HCT116 (cell line): Measurements from ENCODE around the gene USH1C. TPM values are rescaled to one million over a fixed set of nuclear protein-coding genes. Genes with fewer than 3 reads are reported as not detected.

Source experiments
- ATAC-seq: fragments of 200-7000 bp; cut with Tn5 transposase; 2 replicates; pipeline ENCODE4 v1.9.1; 2020; ENCODE audit warnings: mild to moderate bottlenecking, moderate library complexity
- BruUV-seq: library from RNA; stranded (reverse); fragments of 400-500 nt; replicated peaks from 2 replicates; lab custom pipeline; 2021; lab: Mats Ljungman, UMichigan
- CTCF ChIA-PET: fragments of 300-600 bp; sonication (Branson Sonifier 250); formaldehyde crosslinking; loops from one replicate; lab custom pipeline; 2021; ENCODE audit warnings: antibody characterized with exemption; lab: Charles Lee
- POLR2A ChIA-PET: fragments of 300-600, 350-600 bp; sonication (Branson Sonifier 250); formaldehyde crosslinking; loops from one replicate; lab custom pipeline; 2021; ENCODE audit warnings: antibody characterized with exemption; lab: Charles Lee
- RAD21 ChIA-PET, 2 experiments: fragments of 300-600 bp; sonication (Branson Sonifier 250); formaldehyde crosslinking; loops; one replicate each; lab custom pipeline; 2023; ENCODE audit warnings: low total read pairs in 2 of 2; ENCODE audit not compliant: uncharacterized antibody in 2 of 2, unreplicated experiment in 2 of 2, low non-redundant PET in 1 of 2; lab: Charles Lee
- DNase-seq: peaks from one replicate; pipeline ENCODE4 v3.0.0-alpha.2; 2010; ENCODE audit warnings: low read depth, low spot score
- H2AFZ ChIP-seq: fragments of 200-600 bp; shearing (Covaris generic), sonication (generic); 2 replicates; pipeline ENCODE4 v1.6.1; 2017; ENCODE audit warnings: low read depth, mixed run types, mixed read lengths, antibody characterized with exemption, low read length; ENCODE audit not compliant: poor library complexity, severe bottlenecking
- H3K27ac ChIP-seq: 2 replicates; pipeline ENCODE4 v1.5.1; 2012; ENCODE audit warnings: low read depth, low read length
- H3K27me3 ChIP-seq: fragments of 200-600 bp; sonication (generic); 2 replicates; pipeline ENCODE4 v1.6.1; 2016; ENCODE audit warnings: mixed run types, low read length, mixed read lengths; ENCODE audit not compliant: insufficient read depth
- H3K36me3 ChIP-seq, 2 experiments: fragments of 200-500 bp in 1 of 2; fragments of 200-600 bp in 1 of 2; sonication (Bioruptor generic) in 1 of 2; sonication (generic) in 1 of 2; 2 replicates each; pipeline versions ENCODE4 v1.5.1 to v1.6.1; 2014 to 2016; ENCODE audit warnings: low read length in 2 of 2, inconsistent platforms in 1 of 2, mixed read lengths in 1 of 2, mixed run types in 1 of 2; ENCODE audit not compliant: insufficient read depth in 2 of 2, control insufficient read depth in 1 of 2
- H3K4me1 ChIP-seq, 2 experiments: fragments of 200-600 bp in 1 of 2; sonication (generic) in 1 of 2; 2 replicates each; pipeline versions ENCODE4 v1.5.1 to v1.6.1; 2012 to 2017; ENCODE audit warnings: low read length in 2 of 2, inconsistent platforms in 1 of 2, mild to moderate bottlenecking in 1 of 2, mixed read lengths in 1 of 2, mixed run types in 1 of 2, moderate library complexity in 1 of 2; ENCODE audit not compliant: insufficient read depth in 2 of 2, control insufficient read depth in 1 of 2
- H3K4me2 ChIP-seq: fragments of 200-600 bp; sonication (generic); 2 replicates; pipeline ENCODE4 v1.6.1; 2017; ENCODE audit warnings: mixed run types, low read length, mixed read lengths
- H3K4me3 ChIP-seq, 2 experiments: fragments of 200-600 bp in 1 of 2; sonication (generic) in 1 of 2; replicated peaks in 1 of 2; 2 replicates each; pipeline ENCODE4 v1.5.1; 2011 to 2016; ENCODE audit warnings: low read length in 2 of 2, control low read depth in 1 of 2, low read depth in 1 of 2, mild to moderate bottlenecking in 1 of 2, mixed read lengths in 1 of 2, mixed run types in 1 of 2
- H3K79me2 ChIP-seq: fragments of 200-600 bp; sonication (generic); 2 replicates; pipeline ENCODE4 v1.6.1; 2017; ENCODE audit warnings: mild to moderate bottlenecking, mixed run types, low read length, moderate library complexity, mixed read lengths; ENCODE audit not compliant: insufficient read depth
- H3K9ac ChIP-seq: fragments of 200-600 bp; sonication (generic); 2 replicates; pipeline ENCODE4 v1.6.1; 2016; ENCODE audit warnings: low read length, mixed read lengths
- H3K9me2 ChIP-seq: fragments of 200-600 bp; sonication (generic), shearing (Covaris generic); 2 replicates; pipeline ENCODE4 v1.6.1; 2017; ENCODE audit warnings: mixed run types, mild to moderate bottlenecking, moderate library complexity; ENCODE audit not compliant: insufficient read depth
- H3K9me3 ChIP-seq, 2 experiments: fragments of 200-500 bp in 1 of 2; fragments of 200-600 bp in 1 of 2; sonication (Bioruptor generic) in 1 of 2; sonication (generic) in 1 of 2; 2 replicates each; pipeline ENCODE4 v1.6.1; 2014 to 2017; ENCODE audit warnings: low read length in 2 of 2, mixed read lengths in 2 of 2, inconsistent platforms in 1 of 2, low read depth in 1 of 2, mild to moderate bottlenecking in 1 of 2, mixed run types in 1 of 2, moderate library complexity in 1 of 2; ENCODE audit not compliant: control insufficient read depth in 1 of 2, insufficient read depth in 1 of 2
- H4K20me1 ChIP-seq: fragments of 200-600 bp; sonication (generic), shearing (Covaris generic); 2 replicates; pipeline ENCODE4 v1.6.1; 2017; ENCODE audit warnings: mixed run types, mild to moderate bottlenecking, moderate library complexity; ENCODE audit not compliant: insufficient read depth
- CBX3 ChIP-seq: IDR thresholded peaks from 2 replicates; pipeline ENCODE4 v1.6.1; 2012; ENCODE audit warnings: low read depth
- CEBPB ChIP-seq: IDR thresholded peaks from 2 replicates; pipeline ENCODE4 v1.6.1; 2012; ENCODE audit warnings: low read depth
- CTCF ChIP-seq, 3 experiments: fragments of 200-600 bp in 1 of 3; sonication (generic) in 1 of 3; IDR thresholded peaks in 2 of 3; conservative IDR thresholded peaks in 1 of 3; 2 replicates each; pipeline ENCODE4 v1.5.1; 2012 to 2017; ENCODE audit warnings: low read depth in 2 of 3, low read length in 2 of 3, antibody characterized with exemption in 1 of 3, borderline replicate concordance in 1 of 3, control low read depth in 1 of 3, mild to moderate bottlenecking in 1 of 3, mixed read lengths in 1 of 3, mixed run types in 1 of 3, moderate library complexity in 1 of 3; ENCODE audit not compliant: insufficient read depth in 1 of 3
- EZH2 ChIP-seq: fragments of 200-600 bp; sonication (generic); IDR thresholded peaks from 2 replicates; pipeline ENCODE4 v1.6.1; 2017; ENCODE audit warnings: antibody characterized with exemption, mixed run types
- EZH2phosphoT487 ChIP-seq: fragments of 200-600 bp; IDR thresholded peaks from 2 replicates; pipeline ENCODE4 v1.6.1; 2018; ENCODE audit warnings: antibody characterized with exemption, borderline replicate concordance
- JUND ChIP-seq: IDR thresholded peaks from 2 replicates; pipeline ENCODE4 v1.6.1; 2012
- POLR2A ChIP-seq: IDR thresholded peaks from 2 replicates; pipeline ENCODE4 v1.7.0; 2011; ENCODE audit warnings: borderline replicate concordance; ENCODE audit not compliant: insufficient read depth, insufficient read length; ENCODE audit errors: extremely low read depth
- POLR2AphosphoS5 ChIP-seq: IDR thresholded peaks from 2 replicates; pipeline ENCODE4 v1.6.1; 2011; ENCODE audit warnings: mild to moderate bottlenecking, low read depth, low read length, moderate library complexity
- REST ChIP-seq: IDR thresholded peaks from 2 replicates; pipeline ENCODE4 v1.6.1; 2012; ENCODE audit warnings: low read depth
- SP1 ChIP-seq: IDR thresholded peaks from 2 replicates; pipeline ENCODE4 v1.6.1; 2012; ENCODE audit warnings: low read depth
- TCF7L2 ChIP-seq: IDR thresholded peaks from 2 replicates; pipeline ENCODE4 v1.7.0; 2011; ENCODE audit warnings: borderline replicate concordance, inconsistent platforms; ENCODE audit not compliant: insufficient read depth, insufficient read length; ENCODE audit errors: extremely low read depth
- ZBTB33 ChIP-seq: IDR thresholded peaks from 2 replicates; pipeline ENCODE4 v1.6.1; 2011; ENCODE audit warnings: mild to moderate bottlenecking, low read length, moderate library complexity; ENCODE audit not compliant: insufficient replicate concordance; ENCODE audit errors: extremely low read depth
- intact Hi-C: fragments of 100-400 bp; cut with micrococcal nuclease; formaldehyde crosslinking; loops from 2 replicates; pipeline ENCODE4 v1.10.0; 2022
- total RNA-seq: library from RNA; stranded (reverse); gene quantifications from one replicate; pipeline ENCODE4 v1.2.1, GENCODE V29; 2021; ENCODE audit not compliant: unreplicated experiment

USH1C gene
- total RNA-seq, 1 experiment from 2014 or later: 13.4 TPM

GRCh38 chr11:17581732-17582053, 37.5 kb upstream of the USH1C start:
- DNase-seq (no peak), ATAC-seq (no peak)
- Histone ChIP-seq H3K9me2 (no peaks in the 10 kb centered on the region), H3K4me1 (no peaks in the 10 kb centered on the region), H3K79me2 (no peaks in the 10 kb centered on the region), H4K20me1 (no peaks in the 10 kb centered on the region), H2AFZ (no peak overlapping the region), H3K36me3 (no peaks in the 10 kb centered on the region), H3K9me3 (no peaks in the 10 kb centered on the region), H3K27me3 (no peaks in the 10 kb centered on the region), H3K27ac (no peak overlapping the region), H3K4me2 (no peak overlapping the region), H3K9ac (no peak overlapping the region), H3K4me3 (no peak overlapping the region)
- ChIA-PET POLR2A (no interaction called here), CTCF (no interaction called here), RAD21 (no interaction called here)
- no TSS peak for BruUV-seq
- intact Hi-C loops: no loop called here
- TF ChIP-seq EZH2 (no peak), JUND (no peak), ZBTB33 (no peak), POLR2AphosphoS5 (no peak)

GRCh38 chr11:17581036-17581731, 37.0 kb upstream of the USH1C start:
- no TSS peak for BruUV-seq
- no peak for TF ChIP-seq EZH2phosphoT487
- no peak for TF ChIP-seq EZH2
- TF ChIP-seq CTCF (IDR thresholded peaks at IDR 0.05 in 2 of 3, conservative IDR thresholded peaks at IDR 0.05 in 1 of 3; ENCODE audit: borderline replicate concordance in 1 of 3, insufficient read depth in 1 of 3, low read depth in 2 of 3, low read length in 2 of 3): no peak
- no peak for TF ChIP-seq SP1
- no peak for TF ChIP-seq POLR2AphosphoS5
- TF ChIP-seq CBX3: no peak
- no peak for TF ChIP-seq POLR2A
- no peak for TF ChIP-seq CEBPB
- TF ChIP-seq TCF7L2: no peak
- no peak for TF ChIP-seq REST

More at GRCh38 chr11:17581036-17581731, 37.0 kb upstream of the USH1C start:
- Histone ChIP-seq H3K9me3 (no peaks in the 10 kb centered on the region), H3K27me3 (no peaks in the 10 kb centered on the region), H3K4me3 (no peak overlapping the region), H3K27ac (no peak overlapping the region), H2AFZ (no peak overlapping the region), H3K4me2 (no peak overlapping the region), H3K9me2 (no peaks in the 10 kb centered on the region), H3K79me2 (no peaks in the 10 kb centered on the region), H3K36me3 (no peaks in the 10 kb centered on the region), H3K4me1 (no peaks in the 10 kb centered on the region), H3K9ac (no peak overlapping the region), H4K20me1 (no peaks in the 10 kb centered on the region)
- intact Hi-C loops: no loop called here
- DNase-seq: no peak
- ChIA-PET CTCF (no interaction called here), RAD21 (no interaction called here), POLR2A (no interaction called here)
- ATAC-seq: no peak
